ENCODE results near the gene AIG1.

AIG1 gene

DNA sequence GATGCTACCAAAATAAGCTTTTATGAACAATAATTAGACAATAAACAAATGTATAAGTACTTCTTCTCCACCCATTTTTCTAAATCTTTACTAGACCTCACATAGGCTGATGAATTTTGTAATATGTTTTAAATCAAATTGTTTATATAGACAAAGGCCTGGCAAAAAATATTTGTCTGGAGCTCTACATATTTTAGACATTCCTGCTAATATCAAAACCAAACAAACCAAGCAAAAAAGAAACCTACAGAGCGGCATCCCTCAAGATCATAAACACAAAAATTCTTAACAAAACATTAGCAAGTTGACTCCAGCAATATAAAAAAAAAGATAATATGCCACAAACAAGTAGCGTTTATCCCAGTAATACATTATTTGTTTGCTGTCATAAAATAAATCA, 302.6 kb downstream of the AIG1 start:
- in situ Hi-C loops (cut with MboI; ENCODE audit: low pct_unique_long_range_greater_than_20kb, low sequenced_read_pairs, unreplicated experiment), result no loop called here
- DNase-seq (ENCODE audit: low spot score), result no peak
- no peak for TF ChIP-seq CTCF (IDR thresholded peaks at IDR 0.05; ENCODE audit: extremely low read depth, insufficient read depth, missing control alignments)

DNA sequence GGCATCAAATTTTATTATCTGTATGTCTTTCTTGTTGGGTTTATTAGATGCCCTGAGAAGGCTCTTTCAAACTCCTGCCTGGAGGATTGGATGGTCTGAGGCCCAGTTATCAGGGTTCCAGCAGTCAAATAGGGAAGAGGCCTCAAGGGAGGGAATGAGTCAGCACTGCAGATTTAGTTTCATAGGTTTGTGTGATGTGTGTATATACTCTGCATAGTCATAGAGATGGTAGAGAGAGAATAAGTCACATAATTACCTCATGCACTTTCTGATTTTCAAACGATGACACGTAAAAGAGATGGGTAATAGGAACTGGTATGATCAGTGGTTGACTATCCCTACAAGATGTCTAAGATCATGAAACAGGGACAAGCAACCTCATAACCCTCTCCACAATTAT, 307.7 kb downstream of the AIG1 start:
- DNase-seq (ENCODE audit: low spot score), result peak; percentile 50

DNA sequence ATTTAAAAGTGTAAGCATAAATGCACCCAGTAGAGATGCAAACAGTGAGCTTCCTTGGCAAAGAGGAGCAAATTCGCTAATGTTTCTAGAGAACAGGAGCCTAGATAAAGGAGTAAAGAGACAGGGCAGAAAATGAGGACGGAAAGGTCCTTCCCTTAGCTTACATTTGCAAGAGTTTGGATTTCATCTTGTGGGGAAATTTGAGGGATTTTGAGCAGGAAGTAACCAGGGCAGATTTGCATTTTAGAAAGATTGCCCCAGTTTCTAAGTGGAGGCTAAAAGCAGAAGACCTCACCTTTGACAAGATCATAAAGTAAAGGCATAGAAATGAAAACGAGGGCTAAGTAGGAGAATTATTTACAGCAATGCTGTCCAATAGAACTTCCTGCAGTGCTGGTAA, 309.3 kb downstream of the AIG1 start:
- in situ Hi-C loops (cut with MboI; ENCODE audit: low pct_unique_long_range_greater_than_20kb, low sequenced_read_pairs, unreplicated experiment), result no loop called here
- no peak for TF ChIP-seq CTCF (IDR thresholded peaks at IDR 0.05; ENCODE audit: extremely low read depth, insufficient read depth, missing control alignments)
- no peak for DNase-seq (ENCODE audit: low spot score)

More for the DNA sequence above, 307.7 kb downstream of the AIG1 start:
- in situ Hi-C loops (cut with MboI; ENCODE audit: low pct_unique_long_range_greater_than_20kb, low sequenced_read_pairs, unreplicated experiment), result no loop called here
- TF ChIP-seq CTCF (IDR thresholded peaks at IDR 0.05; ENCODE audit: extremely low read depth, insufficient read depth, missing control alignments), result no peak

GRCh38 chr6:143370812-143371370, 310.2 kb downstream of the AIG1 start:
- in situ Hi-C loops (cut with MboI; ENCODE audit: low pct_unique_long_range_greater_than_20kb, low sequenced_read_pairs, unreplicated experiment), result no loop called here

DNA sequence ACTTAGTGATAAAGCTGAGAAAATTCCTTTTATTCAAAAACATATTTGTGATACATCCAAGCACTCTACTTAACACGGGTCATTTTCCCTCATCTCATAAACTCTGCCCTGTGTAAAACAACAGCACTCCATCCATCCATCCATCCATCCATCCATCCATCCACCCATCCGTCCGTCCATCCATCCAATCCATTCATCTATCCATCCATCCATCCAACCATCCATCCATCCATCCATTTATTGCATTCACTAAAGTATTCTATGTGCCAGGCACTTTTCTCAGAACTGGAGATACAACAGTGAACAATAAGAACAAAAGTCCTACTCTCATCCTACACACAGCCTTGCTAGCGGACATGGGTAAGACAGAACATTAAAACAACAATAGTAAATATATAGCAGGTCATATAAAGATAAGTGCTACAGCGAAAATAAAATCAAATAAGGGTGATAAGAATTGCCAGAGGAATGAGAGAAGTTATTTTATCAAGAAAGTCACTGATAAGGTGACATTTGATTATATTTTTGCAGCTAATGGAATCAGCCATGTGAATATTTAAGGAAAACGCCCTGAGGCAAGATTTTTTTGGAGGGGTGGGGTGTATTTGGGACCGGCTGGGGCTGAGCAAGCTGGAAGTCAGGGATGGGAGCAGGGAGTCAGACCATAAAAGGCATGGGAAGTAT, 311.7 kb downstream of the AIG1 start:
- no peak for DNase-seq (ENCODE audit: low spot score)
- in situ Hi-C loops (cut with MboI; ENCODE audit: low pct_unique_long_range_greater_than_20kb, low sequenced_read_pairs, unreplicated experiment), result no loop called here
- no peak for TF ChIP-seq CTCF (IDR thresholded peaks at IDR 0.05; ENCODE audit: extremely low read depth, insufficient read depth, missing control alignments)

More at GRCh38 chr6:143370812-143371370, 310.2 kb downstream of the AIG1 start:
- TF ChIP-seq CTCF (IDR thresholded peaks at IDR 0.05; ENCODE audit: extremely low read depth, insufficient read depth, missing control alignments), result no peak
- DNase-seq (ENCODE audit: low spot score), result no peak

- TF ChIP-seq CTCF (IDR thresholded peaks at IDR 0.05; ENCODE audit: extremely low read depth, insufficient read depth, missing control alignments), result peak; percentile 19
Observed at GRCh38 chr6:143374014-143374413, 313.3 kb downstream of the AIG1 start.

More at GRCh38 chr6:143374014-143374413, 313.3 kb downstream of the AIG1 start:
- no peak for DNase-seq (ENCODE audit: low spot score)
- in situ Hi-C loops (cut with MboI; ENCODE audit: low pct_unique_long_range_greater_than_20kb, low sequenced_read_pairs, unreplicated experiment), result no loop called here
